ENCODE data around the gene ADAMTSL3. TPM values are rescaled to one million over a fixed set of nuclear protein-coding genes. Genes with fewer than 3 reads are reported as not detected.

ADAMTSL3 gene
- total RNA-seq, 1 experiment from 2014 or later = 1.8 TPM

DNA sequence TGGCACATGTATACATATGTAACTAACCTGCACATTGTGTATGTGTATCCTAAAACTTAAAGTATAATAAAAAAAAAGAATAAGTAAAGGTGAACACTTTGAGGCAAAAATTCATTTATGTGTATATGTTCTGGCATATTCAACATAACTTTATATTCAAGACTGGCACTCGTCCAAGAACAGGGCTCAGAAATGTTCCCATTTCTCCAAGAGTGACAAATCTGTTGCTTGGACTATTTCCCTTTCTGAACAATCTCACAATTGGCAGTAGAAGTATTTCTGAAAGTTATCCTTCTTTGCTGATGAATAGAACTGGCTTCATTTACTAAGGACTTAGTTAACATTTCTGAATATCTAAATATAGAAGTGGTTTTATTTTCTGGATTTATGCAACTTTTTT is 212.8 kb downstream of the ADAMTSL3 start (continued):
- TF ChIP-seq, protein P1, sequence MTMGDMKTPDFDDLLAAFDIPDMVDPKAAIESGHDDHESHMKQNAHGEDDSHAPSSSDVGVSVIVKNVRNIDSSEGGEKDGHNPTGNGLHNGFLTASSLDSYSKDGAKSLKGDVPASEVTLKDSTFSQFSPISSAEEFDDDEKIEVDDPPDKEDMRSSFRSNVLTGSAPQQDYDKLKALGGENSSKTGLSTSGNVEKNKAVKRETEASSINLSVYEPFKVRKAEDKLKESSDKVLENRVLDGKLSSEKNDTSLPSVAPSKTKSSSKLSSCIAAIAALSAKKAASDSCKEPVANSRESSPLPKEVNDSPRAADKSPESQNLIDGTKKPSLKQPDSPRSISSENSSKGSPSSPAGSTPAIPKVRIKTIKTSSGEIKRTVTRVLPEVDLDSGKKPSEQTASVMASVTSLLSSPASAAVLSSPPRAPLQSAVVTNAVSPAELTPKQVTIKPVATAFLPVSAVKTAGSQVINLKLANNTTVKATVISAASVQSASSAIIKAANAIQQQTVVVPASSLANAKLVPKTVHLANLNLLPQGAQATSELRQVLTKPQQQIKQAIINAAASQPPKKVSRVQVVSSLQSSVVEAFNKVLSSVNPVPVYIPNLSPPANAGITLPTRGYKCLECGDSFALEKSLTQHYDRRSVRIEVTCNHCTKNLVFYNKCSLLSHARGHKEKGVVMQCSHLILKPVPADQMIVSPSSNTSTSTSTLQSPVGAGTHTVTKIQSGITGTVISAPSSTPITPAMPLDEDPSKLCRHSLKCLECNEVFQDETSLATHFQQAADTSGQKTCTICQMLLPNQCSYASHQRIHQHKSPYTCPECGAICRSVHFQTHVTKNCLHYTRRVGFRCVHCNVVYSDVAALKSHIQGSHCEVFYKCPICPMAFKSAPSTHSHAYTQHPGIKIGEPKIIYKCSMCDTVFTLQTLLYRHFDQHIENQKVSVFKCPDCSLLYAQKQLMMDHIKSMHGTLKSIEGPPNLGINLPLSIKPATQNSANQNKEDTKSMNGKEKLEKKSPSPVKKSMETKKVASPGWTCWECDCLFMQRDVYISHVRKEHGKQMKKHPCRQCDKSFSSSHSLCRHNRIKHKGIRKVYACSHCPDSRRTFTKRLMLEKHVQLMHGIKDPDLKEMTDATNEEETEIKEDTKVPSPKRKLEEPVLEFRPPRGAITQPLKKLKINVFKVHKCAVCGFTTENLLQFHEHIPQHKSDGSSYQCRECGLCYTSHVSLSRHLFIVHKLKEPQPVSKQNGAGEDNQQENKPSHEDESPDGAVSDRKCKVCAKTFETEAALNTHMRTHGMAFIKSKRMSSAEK (CRISPR knock-in tag; IDR thresholded peaks at IDR 0.05; ENCODE audit: borderline replicate concordance) = no peak
- TF ChIP-seq ZNF423 (CRISPR knock-in tag; IDR thresholded peaks at IDR 0.05) = no peak
- TF ChIP-seq PRRX2 (CRISPR knock-in tag; IDR thresholded peaks at IDR 0.05) = no peak
- TF ChIP-seq, protein P2, sequence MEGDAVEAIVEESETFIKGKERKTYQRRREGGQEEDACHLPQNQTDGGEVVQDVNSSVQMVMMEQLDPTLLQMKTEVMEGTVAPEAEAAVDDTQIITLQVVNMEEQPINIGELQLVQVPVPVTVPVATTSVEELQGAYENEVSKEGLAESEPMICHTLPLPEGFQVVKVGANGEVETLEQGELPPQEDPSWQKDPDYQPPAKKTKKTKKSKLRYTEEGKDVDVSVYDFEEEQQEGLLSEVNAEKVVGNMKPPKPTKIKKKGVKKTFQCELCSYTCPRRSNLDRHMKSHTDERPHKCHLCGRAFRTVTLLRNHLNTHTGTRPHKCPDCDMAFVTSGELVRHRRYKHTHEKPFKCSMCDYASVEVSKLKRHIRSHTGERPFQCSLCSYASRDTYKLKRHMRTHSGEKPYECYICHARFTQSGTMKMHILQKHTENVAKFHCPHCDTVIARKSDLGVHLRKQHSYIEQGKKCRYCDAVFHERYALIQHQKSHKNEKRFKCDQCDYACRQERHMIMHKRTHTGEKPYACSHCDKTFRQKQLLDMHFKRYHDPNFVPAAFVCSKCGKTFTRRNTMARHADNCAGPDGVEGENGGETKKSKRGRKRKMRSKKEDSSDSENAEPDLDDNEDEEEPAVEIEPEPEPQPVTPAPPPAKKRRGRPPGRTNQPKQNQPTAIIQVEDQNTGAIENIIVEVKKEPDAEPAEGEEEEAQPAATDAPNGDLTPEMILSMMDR (IDR thresholded peaks at IDR 0.05) = no peak
- TF ChIP-seq ZNF121 (CRISPR knock-in tag; IDR thresholded peaks at IDR 0.05) = no peak

DNA sequence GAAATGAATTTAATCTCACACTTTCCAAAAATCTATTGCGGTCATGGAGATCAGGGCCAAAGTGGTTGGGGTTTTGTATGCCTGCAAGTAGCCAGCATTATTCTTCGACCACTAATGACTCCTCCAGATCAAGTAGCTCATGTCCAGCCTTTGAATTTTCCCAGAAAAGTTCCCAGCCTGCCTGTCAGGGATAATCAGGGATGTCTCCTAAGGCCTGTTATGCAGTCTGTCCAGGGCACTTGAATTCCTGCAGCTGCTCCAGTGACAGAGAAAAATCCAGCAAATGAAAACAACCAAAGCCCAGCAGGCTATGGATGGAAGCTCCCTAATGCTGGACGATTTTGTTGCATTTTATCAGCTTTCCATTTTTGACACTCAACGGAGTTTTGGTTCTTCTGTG is 215.4 kb downstream of the ADAMTSL3 start:
- no peak for ATAC-seq
- Mint-ChIP-seq H3K4me3 (no peak overlapping the region), H3K4me1 (no peaks in the 10 kb centered on the region), H3K27ac (no peak overlapping the region), H3K9me3 (no peaks in the 10 kb centered on the region), H3K36me3 (no peaks in the 10 kb centered on the region), H3K27me3 (ENCODE audit: low read depth) (peaks cover 2% of the 10 kb centered on the region; the same call in 1 of the 2 replicates)
- CTCF ChIA-PET = no interaction called here
- POLR2A ChIA-PET = no interaction called here
- DNase-seq (ENCODE audit: low spot score) = no peak
- TF ChIP-seq, protein P3, sequence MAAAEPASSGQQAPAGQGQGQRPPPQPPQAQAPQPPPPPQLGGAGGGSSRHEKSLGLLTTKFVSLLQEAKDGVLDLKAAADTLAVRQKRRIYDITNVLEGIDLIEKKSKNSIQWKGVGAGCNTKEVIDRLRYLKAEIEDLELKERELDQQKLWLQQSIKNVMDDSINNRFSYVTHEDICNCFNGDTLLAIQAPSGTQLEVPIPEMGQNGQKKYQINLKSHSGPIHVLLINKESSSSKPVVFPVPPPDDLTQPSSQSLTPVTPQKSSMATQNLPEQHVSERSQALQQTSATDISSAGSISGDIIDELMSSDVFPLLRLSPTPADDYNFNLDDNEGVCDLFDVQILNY (CRISPR knock-in tag; IDR thresholded peaks at IDR 0.05) = no peak
- TF ChIP-seq, protein P4, sequence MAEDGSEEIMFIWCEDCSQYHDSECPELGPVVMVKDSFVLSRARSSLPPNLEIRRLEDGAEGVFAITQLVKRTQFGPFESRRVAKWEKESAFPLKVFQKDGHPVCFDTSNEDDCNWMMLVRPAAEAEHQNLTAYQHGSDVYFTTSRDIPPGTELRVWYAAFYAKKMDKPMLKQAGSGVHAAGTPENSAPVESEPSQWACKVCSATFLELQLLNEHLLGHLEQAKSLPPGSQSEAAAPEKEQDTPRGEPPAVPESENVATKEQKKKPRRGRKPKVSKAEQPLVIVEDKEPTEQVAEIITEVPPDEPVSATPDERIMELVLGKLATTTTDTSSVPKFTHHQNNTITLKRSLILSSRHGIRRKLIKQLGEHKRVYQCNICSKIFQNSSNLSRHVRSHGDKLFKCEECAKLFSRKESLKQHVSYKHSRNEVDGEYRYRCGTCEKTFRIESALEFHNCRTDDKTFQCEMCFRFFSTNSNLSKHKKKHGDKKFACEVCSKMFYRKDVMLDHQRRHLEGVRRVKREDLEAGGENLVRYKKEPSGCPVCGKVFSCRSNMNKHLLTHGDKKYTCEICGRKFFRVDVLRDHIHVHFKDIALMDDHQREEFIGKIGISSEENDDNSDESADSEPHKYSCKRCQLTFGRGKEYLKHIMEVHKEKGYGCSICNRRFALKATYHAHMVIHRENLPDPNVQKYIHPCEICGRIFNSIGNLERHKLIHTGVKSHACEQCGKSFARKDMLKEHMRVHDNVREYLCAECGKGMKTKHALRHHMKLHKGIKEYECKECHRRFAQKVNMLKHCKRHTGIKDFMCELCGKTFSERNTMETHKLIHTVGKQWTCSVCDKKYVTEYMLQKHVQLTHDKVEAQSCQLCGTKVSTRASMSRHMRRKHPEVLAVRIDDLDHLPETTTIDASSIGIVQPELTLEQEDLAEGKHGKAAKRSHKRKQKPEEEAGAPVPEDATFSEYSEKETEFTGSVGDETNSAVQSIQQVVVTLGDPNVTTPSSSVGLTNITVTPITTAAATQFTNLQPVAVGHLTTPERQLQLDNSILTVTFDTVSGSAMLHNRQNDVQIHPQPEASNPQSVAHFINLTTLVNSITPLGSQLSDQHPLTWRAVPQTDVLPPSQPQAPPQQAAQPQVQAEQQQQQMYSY (CRISPR knock-in tag; IDR thresholded peaks at IDR 0.05) = no peak
- no peak for TF ChIP-seq IRF2 (CRISPR knock-in tag; IDR thresholded peaks at IDR 0.05; ENCODE audit: borderline replicate concordance, low read depth)
- TF ChIP-seq SMAD4 (CRISPR knock-in tag; IDR thresholded peaks at IDR 0.05) = no peak
- TF ChIP-seq CBFB (CRISPR knock-in tag; IDR thresholded peaks at IDR 0.05; ENCODE audit: low read depth) = no peak
- TF ChIP-seq, protein P5, sequence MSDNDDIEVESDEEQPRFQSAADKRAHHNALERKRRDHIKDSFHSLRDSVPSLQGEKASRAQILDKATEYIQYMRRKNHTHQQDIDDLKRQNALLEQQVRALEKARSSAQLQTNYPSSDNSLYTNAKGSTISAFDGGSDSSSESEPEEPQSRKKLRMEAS (CRISPR knock-in tag; IDR thresholded peaks at IDR 0.05) = no peak
- no peak for TF ChIP-seq ELF4 (CRISPR knock-in tag; IDR thresholded peaks at IDR 0.05; ENCODE audit: low read depth)
- TF ChIP-seq, protein P6, sequence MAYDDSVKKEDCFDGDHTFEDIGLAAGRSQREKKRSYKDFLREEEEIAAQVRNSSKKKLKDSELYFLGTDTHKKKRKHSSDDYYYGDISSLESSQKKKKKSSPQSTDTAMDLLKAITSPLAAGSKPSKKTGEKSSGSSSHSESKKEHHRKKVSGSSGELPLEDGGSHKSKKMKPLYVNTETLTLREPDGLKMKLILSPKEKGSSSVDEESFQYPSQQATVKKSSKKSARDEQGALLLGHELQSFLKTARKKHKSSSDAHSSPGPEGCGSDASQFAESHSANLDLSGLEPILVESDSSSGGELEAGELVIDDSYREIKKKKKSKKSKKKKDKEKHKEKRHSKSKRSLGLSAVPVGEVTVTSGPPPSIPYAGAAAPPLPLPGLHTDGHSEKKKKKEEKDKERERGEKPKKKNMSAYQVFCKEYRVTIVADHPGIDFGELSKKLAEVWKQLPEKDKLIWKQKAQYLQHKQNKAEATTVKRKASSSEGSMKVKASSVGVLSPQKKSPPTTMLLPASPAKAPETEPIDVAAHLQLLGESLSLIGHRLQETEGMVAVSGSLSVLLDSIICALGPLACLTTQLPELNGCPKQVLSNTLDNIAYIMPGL (CRISPR knock-in tag; IDR thresholded peaks at IDR 0.05) = no peak
- TF ChIP-seq ZNF423 (CRISPR knock-in tag; IDR thresholded peaks at IDR 0.05) = no peak
- no peak for TF ChIP-seq FOXK1 (CRISPR knock-in tag; IDR thresholded peaks at IDR 0.05)
- no peak for TF ChIP-seq KAT7 (CRISPR knock-in tag; IDR thresholded peaks at IDR 0.05; ENCODE audit: borderline replicate concordance)
- TF ChIP-seq, protein P7, sequence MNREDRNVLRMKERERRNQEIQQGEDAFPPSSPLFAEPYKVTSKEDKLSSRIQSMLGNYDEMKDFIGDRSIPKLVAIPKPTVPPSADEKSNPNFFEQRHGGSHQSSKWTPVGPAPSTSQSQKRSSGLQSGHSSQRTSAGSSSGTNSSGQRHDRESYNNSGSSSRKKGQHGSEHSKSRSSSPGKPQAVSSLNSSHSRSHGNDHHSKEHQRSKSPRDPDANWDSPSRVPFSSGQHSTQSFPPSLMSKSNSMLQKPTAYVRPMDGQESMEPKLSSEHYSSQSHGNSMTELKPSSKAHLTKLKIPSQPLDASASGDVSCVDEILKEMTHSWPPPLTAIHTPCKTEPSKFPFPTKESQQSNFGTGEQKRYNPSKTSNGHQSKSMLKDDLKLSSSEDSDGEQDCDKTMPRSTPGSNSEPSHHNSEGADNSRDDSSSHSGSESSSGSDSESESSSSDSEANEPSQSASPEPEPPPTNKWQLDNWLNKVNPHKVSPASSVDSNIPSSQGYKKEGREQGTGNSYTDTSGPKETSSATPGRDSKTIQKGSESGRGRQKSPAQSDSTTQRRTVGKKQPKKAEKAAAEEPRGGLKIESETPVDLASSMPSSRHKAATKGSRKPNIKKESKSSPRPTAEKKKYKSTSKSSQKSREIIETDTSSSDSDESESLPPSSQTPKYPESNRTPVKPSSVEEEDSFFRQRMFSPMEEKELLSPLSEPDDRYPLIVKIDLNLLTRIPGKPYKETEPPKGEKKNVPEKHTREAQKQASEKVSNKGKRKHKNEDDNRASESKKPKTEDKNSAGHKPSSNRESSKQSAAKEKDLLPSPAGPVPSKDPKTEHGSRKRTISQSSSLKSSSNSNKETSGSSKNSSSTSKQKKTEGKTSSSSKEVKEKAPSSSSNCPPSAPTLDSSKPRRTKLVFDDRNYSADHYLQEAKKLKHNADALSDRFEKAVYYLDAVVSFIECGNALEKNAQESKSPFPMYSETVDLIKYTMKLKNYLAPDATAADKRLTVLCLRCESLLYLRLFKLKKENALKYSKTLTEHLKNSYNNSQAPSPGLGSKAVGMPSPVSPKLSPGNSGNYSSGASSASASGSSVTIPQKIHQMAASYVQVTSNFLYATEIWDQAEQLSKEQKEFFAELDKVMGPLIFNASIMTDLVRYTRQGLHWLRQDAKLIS (CRISPR knock-in tag; IDR thresholded peaks at IDR 0.05; ENCODE audit: borderline replicate concordance) = no peak
- TF ChIP-seq ZNF671 (CRISPR knock-in tag; IDR thresholded peaks at IDR 0.05) = no peak
